Thoracic aorta (tissue), 2 donors: Measurements from ENCODE around the gene CELA2A. TPM values are rescaled to one million over a fixed set of nuclear protein-coding genes. Genes with fewer than 3 reads are reported as not detected.
"Not testable (repeated sequence)": the region's sequence is repeated elsewhere in the genome, so short reads cannot be mapped to it uniquely, and the experiment has no call there.

Experiments
- ATAC-seq: fragments of 150-250 bp; one replicate; pipeline ENCODE4 v1.8.0; 2017; ENCODE audit warnings: low read depth; ENCODE audit not compliant: insufficient number of reproducible peaks, low FRiP score
- DNase-seq: peaks from one replicate; pipeline ENCODE4 v3.0.0-alpha.2; 2020; ENCODE audit warnings: low spot score
- H3K27ac ChIP-seq, 2 donors: fragments of 200-600 bp; sonication (generic); 1 replicate in 1 of 2; 2 replicates in 1 of 2; pipeline ENCODE4 v1.5.1; 2016; ENCODE audit warnings: mild to moderate bottlenecking in 2 of 2, moderate library complexity in 2 of 2
- H3K27me3 ChIP-seq: fragments of 200-600 bp; sonication (generic); replicated peaks from 2 replicates; pipeline ENCODE4 v1.6.0; 2016; ENCODE audit warnings: mild to moderate bottlenecking; ENCODE audit not compliant: insufficient read depth
- H3K36me3 ChIP-seq: fragments of 200-600 bp; sonication (generic); one replicate; pipeline ENCODE4 v1.5.1; 2016
- H3K4me1 ChIP-seq, 2 donors: fragments of 200-600 bp; sonication (generic); 1 replicate in 1 of 2; 2 replicates in 1 of 2; pipeline versions ENCODE4 v1.5.1 to v1.6.0; 2016; ENCODE audit warnings: low read depth in 2 of 2, mild to moderate bottlenecking in 1 of 2; ENCODE audit not compliant: control insufficient read depth in 1 of 2
- H3K4me3 ChIP-seq: fragments of 200-600 bp; sonication (generic); 2 replicates; pipeline ENCODE4 v1.5.1; 2016; ENCODE audit warnings: mild to moderate bottlenecking
- H3K9me3 ChIP-seq: fragments of 200-600 bp; sonication (generic); 2 replicates; pipeline ENCODE4 v1.5.1; 2016
- total RNA-seq, 2 donors: library from RNA; depleted of rRNA; stranded (reverse); fragments of >200 nt; gene quantifications; one replicate each; pipeline versions ENCODE4 v1.1.0 to v1.2.3, GENCODE V29; 2016
- TF ChIP-seq, protein P1 (sequence below): fragments of 200-600 bp; sonication (generic); IDR thresholded peaks from one replicate; pipeline ENCODE4 v1.5.1; 2019; ENCODE audit warnings: antibody characterized with exemption

CELA2A gene
- total RNA-seq, 2 donors from 2014 or later: not detected

DNA sequence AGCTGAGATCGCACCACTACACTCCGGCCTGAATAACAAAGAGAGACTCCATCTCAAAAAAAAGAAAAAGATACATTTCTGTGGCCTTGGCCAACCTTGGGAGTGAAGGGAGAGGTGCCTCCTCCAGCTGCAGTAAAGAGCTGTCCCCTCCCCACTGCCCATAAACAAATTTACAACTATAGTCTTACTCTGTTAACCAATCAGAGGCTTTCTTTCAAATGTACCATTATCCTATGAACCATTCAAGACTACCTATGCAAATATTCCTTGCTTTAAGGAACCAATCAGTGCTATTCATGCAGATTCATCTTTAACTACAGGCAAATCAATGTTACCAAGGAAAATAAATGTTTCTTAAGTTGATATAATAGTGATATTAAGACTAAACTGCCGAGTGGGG lies 20.4 kb downstream of the CELA2A start:
- H3K27ac ChIP-seq: no peak overlapping the region
- TF ChIP-seq, protein P1, sequence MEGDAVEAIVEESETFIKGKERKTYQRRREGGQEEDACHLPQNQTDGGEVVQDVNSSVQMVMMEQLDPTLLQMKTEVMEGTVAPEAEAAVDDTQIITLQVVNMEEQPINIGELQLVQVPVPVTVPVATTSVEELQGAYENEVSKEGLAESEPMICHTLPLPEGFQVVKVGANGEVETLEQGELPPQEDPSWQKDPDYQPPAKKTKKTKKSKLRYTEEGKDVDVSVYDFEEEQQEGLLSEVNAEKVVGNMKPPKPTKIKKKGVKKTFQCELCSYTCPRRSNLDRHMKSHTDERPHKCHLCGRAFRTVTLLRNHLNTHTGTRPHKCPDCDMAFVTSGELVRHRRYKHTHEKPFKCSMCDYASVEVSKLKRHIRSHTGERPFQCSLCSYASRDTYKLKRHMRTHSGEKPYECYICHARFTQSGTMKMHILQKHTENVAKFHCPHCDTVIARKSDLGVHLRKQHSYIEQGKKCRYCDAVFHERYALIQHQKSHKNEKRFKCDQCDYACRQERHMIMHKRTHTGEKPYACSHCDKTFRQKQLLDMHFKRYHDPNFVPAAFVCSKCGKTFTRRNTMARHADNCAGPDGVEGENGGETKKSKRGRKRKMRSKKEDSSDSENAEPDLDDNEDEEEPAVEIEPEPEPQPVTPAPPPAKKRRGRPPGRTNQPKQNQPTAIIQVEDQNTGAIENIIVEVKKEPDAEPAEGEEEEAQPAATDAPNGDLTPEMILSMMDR: no peak
- ATAC-seq (no peak), DNase-seq (no peak)
- no peaks in the 10 kb centered on the region for H3K4me1 ChIP-seq
- H3K36me3 ChIP-seq: no peaks in the 10 kb centered on the region
- H3K4me3 ChIP-seq: no peak overlapping the region
- no peaks in the 10 kb centered on the region for H3K27me3 ChIP-seq
- no peaks in the 10 kb centered on the region for H3K9me3 ChIP-seq

DNA sequence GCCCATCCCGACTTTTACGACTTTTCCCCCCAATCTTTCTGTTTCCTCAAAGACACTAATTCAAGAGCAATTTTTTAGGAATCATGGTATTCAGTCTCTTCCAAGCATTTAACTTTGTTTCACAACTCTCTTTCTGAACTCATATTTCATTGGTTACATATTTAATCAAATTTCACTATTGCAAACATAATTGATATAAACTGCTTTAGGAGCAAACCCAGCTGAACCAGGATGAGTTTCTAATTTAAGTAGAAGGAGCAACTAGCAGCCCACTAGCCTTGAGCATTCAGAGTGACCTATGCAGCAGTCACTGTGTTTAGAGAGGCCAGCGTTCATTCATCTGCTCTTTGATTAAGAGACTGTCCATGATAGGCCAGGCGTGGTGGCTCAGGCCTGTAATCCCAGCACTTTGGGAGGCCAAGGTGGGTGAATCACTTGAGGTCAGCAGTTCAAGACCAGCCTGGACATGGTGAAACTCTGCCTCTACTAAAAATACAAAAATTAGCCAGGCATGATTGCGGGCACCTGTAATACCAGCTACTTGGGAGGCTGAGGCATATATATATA lies 21.2 kb downstream of the CELA2A start:
- no peaks in the 10 kb centered on the region for H3K4me1 ChIP-seq
- ATAC-seq: no peak
- H3K36me3 ChIP-seq: no peaks in the 10 kb centered on the region
- H3K4me3 ChIP-seq: no peak overlapping the region
- no peaks in the 10 kb centered on the region for H3K27me3 ChIP-seq
- H3K27ac ChIP-seq: no peak overlapping the region
- H3K9me3 ChIP-seq: no peaks in the 10 kb centered on the region
- TF ChIP-seq, protein P1: no peak
- no peak for DNase-seq

DNA sequence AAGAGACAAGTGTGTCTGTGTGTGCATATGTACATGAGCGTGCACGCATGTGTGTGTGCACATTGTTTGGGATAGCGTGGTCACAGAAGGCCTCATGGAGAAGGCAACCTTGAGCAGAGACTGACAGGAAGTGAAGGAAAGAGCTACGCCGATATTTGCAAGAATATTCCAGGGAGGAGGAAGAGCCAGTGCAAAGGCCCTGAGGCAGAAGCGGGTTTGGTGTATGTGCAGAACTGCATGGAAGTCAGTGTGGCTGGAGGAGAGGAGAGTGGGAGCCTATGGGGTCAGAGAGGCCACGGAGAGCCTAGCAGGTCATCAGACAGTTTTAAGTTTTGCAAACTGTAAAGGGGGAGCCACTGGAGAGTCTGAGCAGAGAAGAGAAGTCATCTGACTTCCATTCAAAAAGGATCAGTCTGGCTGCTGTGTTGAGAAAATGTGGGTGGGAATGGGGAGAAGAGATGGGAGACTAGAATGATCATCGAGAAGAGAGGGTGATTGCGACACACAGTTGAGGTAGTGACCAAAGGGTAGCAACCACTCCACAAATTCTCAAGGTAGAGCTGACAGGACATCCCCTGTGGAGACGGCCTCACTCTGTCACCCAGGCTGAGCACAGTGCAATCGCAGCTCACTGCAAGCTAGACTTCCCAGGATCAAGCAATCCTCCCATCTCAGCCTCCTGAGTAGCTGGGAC lies 23.3 kb downstream of the CELA2A start:
- H3K4me1 ChIP-seq: no peaks in the 10 kb centered on the region
- DNase-seq (no peak), ATAC-seq (no peak)
- H3K4me3 ChIP-seq: no peak overlapping the region
- H3K36me3 ChIP-seq: no peaks in the 10 kb centered on the region
- no peaks in the 10 kb centered on the region for H3K27me3 ChIP-seq
- TF ChIP-seq, protein P1: no peak
- H3K9me3 ChIP-seq: no peaks in the 10 kb centered on the region
- no peak overlapping the region for H3K27ac ChIP-seq

DNA sequence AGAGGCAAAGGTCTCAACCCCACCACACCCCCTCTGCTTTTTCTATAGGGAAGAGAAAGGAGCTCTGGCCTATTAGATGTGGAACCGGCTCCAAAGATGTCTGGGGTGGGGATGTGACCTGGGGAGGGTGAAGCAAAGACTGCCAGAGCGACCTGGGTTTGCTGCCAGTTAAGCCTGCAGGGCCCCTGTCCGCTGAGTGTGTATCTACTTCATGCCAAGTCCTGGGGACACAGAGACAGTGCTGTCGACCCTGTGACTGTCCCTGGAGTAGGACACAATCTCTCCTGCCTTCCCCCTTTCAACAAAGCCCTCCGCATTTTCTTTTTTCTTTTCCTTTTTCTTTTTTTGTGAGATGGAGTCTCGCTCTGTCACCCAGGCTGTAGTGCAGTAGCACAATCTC lies 25.9 kb downstream of the CELA2A start:
- not testable (repeated sequence) for H3K9me3 ChIP-seq, H3K27me3 ChIP-seq, ATAC-seq, DNase-seq, H3K4me3 ChIP-seq, H3K27ac ChIP-seq, H3K36me3 ChIP-seq, H3K4me1 ChIP-seq

DNA sequence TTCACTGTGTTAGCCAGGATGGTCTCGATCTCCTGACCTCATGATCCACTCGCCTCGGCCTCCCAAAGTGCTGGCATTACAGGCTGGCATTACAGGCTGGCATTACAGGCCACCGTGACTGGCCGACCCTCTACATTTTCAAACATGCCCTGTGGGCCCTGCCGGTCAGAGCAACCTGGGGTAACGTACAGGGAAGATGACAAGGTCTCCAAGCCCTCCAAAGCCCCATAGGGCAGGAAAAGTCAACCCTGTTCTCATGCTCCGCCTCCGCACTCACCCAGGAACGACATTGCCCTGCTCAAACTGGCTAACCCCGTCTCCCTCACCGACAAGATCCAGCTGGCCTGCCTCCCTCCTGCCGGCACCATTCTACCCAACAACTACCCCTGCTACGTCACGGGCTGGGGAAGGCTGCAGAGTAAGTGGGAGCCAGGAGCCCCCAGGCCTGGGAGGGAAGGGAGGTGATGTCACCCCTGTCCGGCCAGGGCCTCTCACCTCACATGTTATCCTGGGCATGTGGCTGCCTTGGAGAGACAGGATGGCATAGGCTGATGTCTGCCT lies 26.5 kb downstream of the CELA2A start:
- H3K27ac ChIP-seq, H3K4me3 ChIP-seq, H3K9me3 ChIP-seq, ATAC-seq, H3K36me3 ChIP-seq, H3K4me1 ChIP-seq, DNase-seq, H3K27me3 ChIP-seq: not testable (repeated sequence)

DNA sequence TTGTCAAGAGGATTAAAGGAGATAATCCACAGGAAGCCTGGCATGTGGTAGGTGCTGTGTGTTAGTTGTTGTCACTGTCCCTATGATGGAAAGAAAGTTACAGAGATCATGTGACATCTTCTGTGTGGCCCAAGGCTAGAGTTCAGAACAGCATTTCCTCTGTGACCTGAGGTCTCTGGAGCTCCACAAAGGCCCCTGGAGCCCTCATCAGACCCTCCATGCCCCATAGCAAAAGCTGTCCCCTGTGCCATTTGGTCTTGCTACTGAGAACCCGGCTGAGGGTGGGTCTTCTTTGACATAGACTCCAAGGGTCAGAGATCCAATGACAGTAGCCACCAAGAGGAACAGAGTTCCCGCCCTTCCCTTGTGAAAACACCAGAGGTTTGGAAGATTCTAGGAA lies 27.4 kb downstream of the CELA2A start:
- TF ChIP-seq, protein P1: no peak
- no peaks in the 10 kb centered on the region for H3K9me3 ChIP-seq
- H3K27me3 ChIP-seq: no peaks in the 10 kb centered on the region
- DNase-seq: no peak
- H3K36me3 ChIP-seq: peaks cover 3% of the 10 kb centered on the region
- ATAC-seq: no peak
- H3K4me1 ChIP-seq: no peaks in the 10 kb centered on the region
- no peak overlapping the region for H3K4me3 ChIP-seq
- H3K27ac ChIP-seq: no peak overlapping the region

DNA sequence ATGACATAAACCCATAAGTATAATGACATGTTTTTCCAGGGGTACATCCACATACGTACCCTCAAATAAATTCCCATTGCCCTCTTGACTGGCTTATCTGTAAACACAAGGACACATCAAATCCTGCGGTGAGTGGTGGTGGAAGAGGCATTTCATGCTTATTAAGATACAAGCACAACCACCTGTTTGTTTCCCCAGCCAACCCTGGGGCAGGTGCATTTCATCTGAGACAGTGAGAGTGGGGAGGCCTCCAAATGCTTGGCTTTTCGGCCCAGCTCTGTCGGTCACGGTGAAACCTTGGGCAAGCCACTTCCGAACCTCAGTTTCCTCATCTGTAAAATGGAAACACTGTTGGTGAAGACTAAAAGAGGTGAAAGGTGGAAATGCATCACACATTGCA lies 27.9 kb downstream of the CELA2A start:
- not testable (repeated sequence) for H3K9me3 ChIP-seq, H3K27ac ChIP-seq, H3K4me1 ChIP-seq, H3K27me3 ChIP-seq, H3K4me3 ChIP-seq, H3K36me3 ChIP-seq, ATAC-seq, DNase-seq
